IPS-15b (cell line): ENCODE results near the gene RSBN1L.
A peak's percentile ranks its signal among the peaks of the same experiment; 100 is the strongest.
"Not testable (repeated sequence)": the region's sequence is repeated elsewhere in the genome, so short reads cannot be mapped to it uniquely, and the experiment has no call there.

Source experiments
- H3K27me3 ChIP-seq: one replicate; pipeline ENCODE4 v1.6.1; 2013; ENCODE audit warnings: low read length; ENCODE audit not compliant: control insufficient read depth, insufficient read depth
- H3K36me3 ChIP-seq: one replicate; pipeline ENCODE4 v1.6.1; 2013; ENCODE audit warnings: low read length; ENCODE audit not compliant: control insufficient read depth, insufficient read depth
- H3K4me1 ChIP-seq: one replicate; pipeline ENCODE4 v1.6.1; 2013; ENCODE audit warnings: mild to moderate bottlenecking, low read length; ENCODE audit not compliant: control insufficient read depth, insufficient read depth
- H3K4me3 ChIP-seq: one replicate; pipeline ENCODE4 v1.5.1; 2013; ENCODE audit warnings: low read depth, low read length
- H3K9ac ChIP-seq: one replicate; pipeline ENCODE4 v1.6.1; 2013; ENCODE audit warnings: low read depth, mild to moderate bottlenecking, low read length
- H3K9me3 ChIP-seq: one replicate; pipeline ENCODE4 v1.6.1; 2013; ENCODE audit warnings: mild to moderate bottlenecking, low read length; ENCODE audit not compliant: control insufficient read depth, insufficient read depth

RSBN1L gene

GRCh38 chr7:77783545-77783944 is 87.3 kb downstream of the RSBN1L start:
- no peaks in the 10 kb centered on the region for H3K4me1 ChIP-seq
- no peaks in the 10 kb centered on the region for H3K36me3 ChIP-seq
- peaks cover 4% of the 10 kb centered on the region for H3K9me3 ChIP-seq
- H3K9ac ChIP-seq = no peak overlapping the region
- H3K27me3 ChIP-seq = no peaks in the 10 kb centered on the region
- no peak overlapping the region for H3K4me3 ChIP-seq

- not testable (repeated sequence) for H3K9me3 ChIP-seq, H3K36me3 ChIP-seq, H3K27me3 ChIP-seq, H3K9ac ChIP-seq, H3K4me3 ChIP-seq, H3K4me1 ChIP-seq
Observed at GRCh38 chr7:77784426-77784825, 88.2 kb downstream of the RSBN1L start.

- peaks cover 4% of the 10 kb centered on the region for H3K9me3 ChIP-seq
- H3K4me1 ChIP-seq = no peaks in the 10 kb centered on the region
- H3K9ac ChIP-seq = no peak overlapping the region
- no peaks in the 10 kb centered on the region for H3K36me3 ChIP-seq
- no peaks in the 10 kb centered on the region for H3K27me3 ChIP-seq
- H3K4me3 ChIP-seq = no peak overlapping the region
Observed at GRCh38 chr7:77786018-77786417, 89.8 kb downstream of the RSBN1L start.

GRCh38 chr7:77786741-77787140 is 90.5 kb downstream of the RSBN1L start:
- Histone ChIP-seq H3K9ac (no peak overlapping the region), H3K4me1 (peaks cover 4% of the 10 kb centered on the region), H3K27me3 (no peaks in the 10 kb centered on the region), H3K9me3 (peaks cover 4% of the 10 kb centered on the region), H3K4me3 (no peak overlapping the region), H3K36me3 (no peaks in the 10 kb centered on the region)

GRCh38 chr7:77788327-77788902 is 92.2 kb downstream of the RSBN1L start:
- H3K9me3 ChIP-seq = peaks cover 4% of the 10 kb centered on the region
- H3K27me3 ChIP-seq = no peaks in the 10 kb centered on the region
- no peaks in the 10 kb centered on the region for H3K36me3 ChIP-seq
- no peak overlapping the region for H3K9ac ChIP-seq
- no peak overlapping the region for H3K4me3 ChIP-seq
- peaks cover 6% of the 10 kb centered on the region for H3K4me1 ChIP-seq

GRCh38 chr7:77791336-77791735 is 95.1 kb downstream of the RSBN1L start:
- H3K36me3 ChIP-seq = no peaks in the 10 kb centered on the region
- peaks cover 6% of the 10 kb centered on the region for H3K4me1 ChIP-seq
- H3K9ac ChIP-seq = no peak overlapping the region
- H3K9me3 ChIP-seq = no peaks in the 10 kb centered on the region
- no peaks in the 10 kb centered on the region for H3K27me3 ChIP-seq
- H3K4me3 ChIP-seq = no peak overlapping the region

GRCh38 chr7:77791956-77792355 is 95.7 kb downstream of the RSBN1L start:
- H3K9me3 ChIP-seq = no peaks in the 10 kb centered on the region
- H3K4me1 ChIP-seq = peaks cover 6% of the 10 kb centered on the region
- H3K36me3 ChIP-seq = no peaks in the 10 kb centered on the region
- H3K4me3 ChIP-seq = no peak overlapping the region
- H3K27me3 ChIP-seq = no peaks in the 10 kb centered on the region
- no peak overlapping the region for H3K9ac ChIP-seq

GRCh38 chr7:77794000-77794399 is 97.7 kb downstream of the RSBN1L start:
- H3K4me1 ChIP-seq = peaks cover 6% of the 10 kb centered on the region
- H3K9me3 ChIP-seq = no peaks in the 10 kb centered on the region

GRCh38 chr7:77796109-77796508 is 99.8 kb downstream of the RSBN1L start:
- H3K9ac ChIP-seq = no peak overlapping the region
- H3K9me3 ChIP-seq = no peaks in the 10 kb centered on the region
- H3K36me3 ChIP-seq = no peaks in the 10 kb centered on the region
- no peak overlapping the region for H3K4me3 ChIP-seq
- H3K27me3 ChIP-seq = no peaks in the 10 kb centered on the region
- peaks cover 9% of the 10 kb centered on the region for H3K4me1 ChIP-seq

More at GRCh38 chr7:77794000-77794399, 97.7 kb downstream of the RSBN1L start:
- Histone ChIP-seq H3K9ac (no peak overlapping the region), H3K36me3 (no peaks in the 10 kb centered on the region), H3K27me3 (no peaks in the 10 kb centered on the region), H3K4me3 (no peak overlapping the region)

GRCh38 chr7:77796960-77797359 is 100.7 kb downstream of the RSBN1L start:
- no peak overlapping the region for H3K9ac ChIP-seq

GRCh38 chr7:77797734-77798393 is 101.6 kb downstream of the RSBN1L start:
- no peaks in the 10 kb centered on the region for H3K9me3 ChIP-seq
- no peaks in the 10 kb centered on the region for H3K36me3 ChIP-seq
- H3K4me1 ChIP-seq = peaks cover 3% of the 10 kb centered on the region
- peak overlapping the region; percentile 89 for H3K9ac ChIP-seq
- peak overlapping the region; percentile 95 for H3K4me3 ChIP-seq
- no peaks in the 10 kb centered on the region for H3K27me3 ChIP-seq

More at GRCh38 chr7:77796960-77797359, 100.7 kb downstream of the RSBN1L start:
- Histone ChIP-seq H3K9me3 (no peaks in the 10 kb centered on the region), H3K4me3 (peak overlapping the region; percentile 95), H3K4me1 (peaks cover 3% of the 10 kb centered on the region), H3K36me3 (no peaks in the 10 kb centered on the region), H3K27me3 (no peaks in the 10 kb centered on the region)

- H3K36me3 ChIP-seq = no peaks in the 10 kb centered on the region
- peaks cover 3% of the 10 kb centered on the region for H3K4me1 ChIP-seq
- peak within 1 kb of the TSS; percentile 95 for H3K4me3 ChIP-seq
- peak within 1 kb of the TSS; percentile 89 for H3K9ac ChIP-seq
- H3K9me3 ChIP-seq = no peaks in the 10 kb centered on the region
- H3K27me3 ChIP-seq = no peaks in the 10 kb centered on the region
Observed at GRCh38 chr7:77798394-77799077, 102.3 kb downstream of the RSBN1L start, which contains the start of the genes PHTF2 and TMEM60. Gene PHTF2 (plus strand): TSS chr7:77798773. Gene TMEM60 (minus strand): TSS chr7:77798434. CDS start chr7:77794373, 4,061 bp downstream.
